ENCODE results near the gene GPATCH2.
A peak's percentile ranks its signal among the peaks of the same experiment; 100 is the strongest.
"Not testable (repeated sequence)": the region's sequence is repeated elsewhere in the genome, so short reads cannot be mapped to it uniquely, and the experiment has no call there.

Gene GPATCH2

GRCh38 chr1:217524787-217525520, 105.9 kb downstream of the GPATCH2 start:
- no peak for DNase-seq

DNA sequence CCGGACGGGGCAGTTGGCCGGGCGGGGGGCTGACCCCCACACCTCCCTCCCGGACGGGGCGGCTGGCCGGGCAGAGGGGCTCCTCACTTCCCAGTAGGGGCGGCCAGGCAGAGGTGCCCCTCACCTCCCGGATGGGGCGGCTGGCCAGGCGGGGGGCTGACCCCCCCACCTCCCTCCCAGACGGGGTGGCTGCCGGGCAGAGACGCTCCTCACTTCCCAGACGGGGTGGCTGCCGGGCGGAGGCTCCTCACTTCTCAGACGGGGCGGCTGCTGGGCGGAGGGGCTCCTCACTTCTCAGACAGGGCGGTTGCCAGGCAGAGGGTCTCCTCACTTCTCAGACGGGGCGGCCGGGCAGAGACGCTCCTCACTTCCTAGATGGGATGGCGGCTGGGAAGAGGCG, 107.0 kb downstream of the GPATCH2 start:
- DNase-seq: not testable (repeated sequence)

DNA sequence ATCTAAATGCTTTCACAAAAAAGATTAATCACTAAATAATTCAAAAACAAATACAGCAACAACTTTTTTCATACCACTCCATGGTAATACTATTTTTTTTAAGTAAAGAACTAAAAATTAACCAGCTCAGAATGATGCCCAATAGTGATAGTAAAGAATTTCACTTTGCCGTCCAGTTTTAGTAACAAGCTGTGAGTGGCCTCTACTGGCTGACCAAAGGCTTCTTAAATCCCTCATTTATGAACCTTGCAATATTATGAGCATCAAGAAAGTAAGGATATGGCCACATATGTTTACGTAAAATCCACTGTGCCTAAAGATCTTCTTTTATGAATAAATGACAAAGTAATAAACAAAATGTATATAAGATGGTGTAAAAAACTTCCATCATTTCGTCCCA, 108.6 kb downstream of the GPATCH2 start:
- DNase-seq: no peak

DNA sequence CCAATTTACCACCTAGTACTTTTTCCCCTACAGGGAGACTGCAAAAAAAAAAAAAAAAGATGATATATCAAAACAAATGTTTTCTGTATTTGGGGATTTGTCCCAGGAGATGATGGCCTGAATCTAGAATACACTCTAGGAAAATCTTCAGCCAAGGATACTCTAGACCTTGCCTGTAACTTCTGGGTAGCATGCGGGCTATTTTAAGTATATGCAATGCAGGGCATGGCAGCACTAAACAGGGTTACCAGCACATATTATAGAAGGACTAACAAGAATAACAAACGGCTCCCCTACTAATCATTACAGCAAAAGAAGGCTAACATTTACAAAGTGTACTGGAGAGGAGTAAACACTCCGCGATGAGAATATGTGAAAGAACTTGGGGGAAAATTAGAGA, 109.6 kb downstream of the GPATCH2 start:
- no peak for DNase-seq

- DNase-seq: no peak
Measured at GRCh38 chr1:217506878-217507277, 124.0 kb downstream of the GPATCH2 start.

GRCh38 chr1:217498209-217498608, 132.7 kb downstream of the GPATCH2 start:
- DNase-seq: no peak

DNA sequence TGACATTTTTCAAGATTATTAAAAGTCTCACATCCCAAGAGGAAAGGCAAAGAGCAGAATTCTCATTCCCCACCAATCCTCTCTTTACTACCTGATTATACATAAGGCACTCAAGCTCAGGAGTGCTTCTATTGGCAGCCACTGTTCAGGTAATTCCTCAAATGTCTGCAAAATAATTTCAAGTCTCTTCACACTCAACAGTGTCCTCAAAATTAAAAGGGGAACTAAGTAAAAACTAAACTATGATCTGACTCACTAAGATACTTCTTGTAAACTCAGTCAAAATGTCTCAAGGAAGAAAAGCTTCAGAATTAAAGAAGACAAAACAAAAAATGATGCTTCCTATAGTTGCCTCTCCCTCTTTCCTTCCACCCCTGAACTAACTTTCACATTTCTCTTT, 135.6 kb downstream of the GPATCH2 start:
- peak in 2 of 3 donors; percentile 31 to 38 for DNase-seq

DNA sequence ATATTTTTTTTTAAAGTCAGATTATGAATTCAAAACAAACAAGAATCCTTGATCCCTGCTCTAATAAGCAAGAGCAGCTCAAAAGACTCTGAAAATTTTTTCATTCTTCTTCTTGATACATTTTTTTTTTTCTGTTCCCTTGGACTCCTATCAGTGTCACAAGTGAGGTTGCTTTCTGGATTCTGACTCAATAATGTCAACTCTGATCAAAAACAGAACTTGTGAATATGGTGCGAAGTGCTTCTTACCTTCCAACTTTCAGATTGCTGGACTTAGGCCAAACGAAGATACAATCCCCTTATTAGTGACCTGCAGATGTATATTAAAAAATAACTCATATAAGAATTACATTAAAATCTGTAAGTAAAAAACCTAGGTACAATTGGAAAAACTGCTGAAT, 136.1 kb downstream of the GPATCH2 start:
- no peak for DNase-seq

DNA sequence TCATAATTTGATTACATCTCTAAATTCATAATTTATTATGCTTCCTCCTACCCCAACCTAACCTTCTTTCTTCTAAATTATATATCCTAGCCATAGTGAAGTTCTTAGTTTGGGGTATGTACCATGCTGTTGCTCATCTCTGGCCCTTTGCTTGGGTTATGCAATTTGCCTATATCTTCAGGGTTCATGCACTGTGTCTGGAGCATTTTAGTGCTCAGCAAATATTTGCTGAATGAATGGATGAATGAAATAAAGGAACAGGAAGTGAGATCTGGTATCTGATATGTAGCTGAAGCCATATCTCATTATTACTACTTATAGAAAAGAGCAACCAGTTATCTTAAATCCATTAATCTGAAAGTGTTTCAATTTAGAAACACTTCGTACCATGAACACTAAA, 137.6 kb downstream of the GPATCH2 start:
- DNase-seq: no peak

DNA sequence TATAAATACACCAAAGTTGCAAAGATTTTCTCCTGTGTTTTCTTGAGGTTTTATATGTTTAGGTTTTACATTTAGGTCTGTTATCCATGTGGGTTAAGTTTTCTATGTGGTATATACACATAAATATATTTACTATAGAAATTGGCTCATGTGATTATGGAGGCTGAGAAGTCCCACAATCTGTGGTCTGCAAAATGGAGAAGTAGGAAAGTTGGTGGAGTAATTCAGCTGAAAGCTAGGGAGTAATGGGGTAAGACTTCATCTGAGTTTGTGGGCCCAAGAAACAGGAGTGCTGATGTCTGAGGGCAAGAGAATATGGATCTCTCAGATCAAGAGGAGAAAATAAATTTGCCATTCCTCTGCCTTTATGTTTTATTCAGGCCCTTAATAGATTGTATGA, 146.0 kb downstream of the GPATCH2 start:
- peak; percentile 34 to 56 (median 41) for DNase-seq

DNA sequence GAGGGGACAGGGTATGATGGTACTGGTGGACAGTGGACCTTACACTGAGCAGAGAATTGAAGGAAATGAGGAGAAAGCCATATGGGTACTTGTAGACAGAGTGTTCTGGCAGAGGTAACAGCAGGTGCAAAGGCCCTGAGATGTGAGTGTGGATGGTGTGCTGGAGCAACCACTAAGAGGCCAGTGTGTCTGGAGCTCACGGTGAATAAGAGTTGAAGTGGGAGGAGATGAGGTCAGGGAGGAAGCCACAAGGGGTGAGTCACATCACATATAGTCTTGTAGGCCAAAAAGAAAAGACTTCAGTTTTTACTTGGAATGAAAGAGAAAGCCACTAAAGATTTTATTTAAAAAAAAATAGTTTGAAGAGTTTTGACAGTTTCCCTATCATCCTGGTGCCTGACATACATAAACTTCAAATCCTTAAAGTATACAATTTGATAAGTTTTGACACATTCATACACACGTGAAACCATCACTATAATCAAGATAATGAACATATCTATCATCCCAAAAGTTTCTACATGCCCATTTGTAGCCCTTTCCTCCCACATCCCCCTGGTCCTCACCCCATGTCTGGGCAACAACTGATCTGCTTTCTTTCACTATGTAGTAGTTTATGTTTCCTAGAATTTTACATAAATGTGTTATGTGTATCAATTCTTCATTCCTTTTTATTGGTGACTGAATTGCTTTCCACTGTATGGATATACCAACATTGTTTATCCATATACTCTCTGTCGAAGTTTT, 148.4 kb downstream of the GPATCH2 start:
- DNase-seq: peak; percentile 72 to 83 (median 78)

GRCh38 chr1:217478450-217478849, 152.4 kb downstream of the GPATCH2 start:
- no peak for DNase-seq

GRCh38 chr1:217472915-217473314, 158.0 kb downstream of the GPATCH2 start:
- DNase-seq: no peak

GRCh38 chr1:217471403-217471802, 159.5 kb downstream of the GPATCH2 start:
- no peak for DNase-seq

GRCh38 chr1:217469983-217470382, 160.9 kb downstream of the GPATCH2 start:
- no peak for DNase-seq

DNA sequence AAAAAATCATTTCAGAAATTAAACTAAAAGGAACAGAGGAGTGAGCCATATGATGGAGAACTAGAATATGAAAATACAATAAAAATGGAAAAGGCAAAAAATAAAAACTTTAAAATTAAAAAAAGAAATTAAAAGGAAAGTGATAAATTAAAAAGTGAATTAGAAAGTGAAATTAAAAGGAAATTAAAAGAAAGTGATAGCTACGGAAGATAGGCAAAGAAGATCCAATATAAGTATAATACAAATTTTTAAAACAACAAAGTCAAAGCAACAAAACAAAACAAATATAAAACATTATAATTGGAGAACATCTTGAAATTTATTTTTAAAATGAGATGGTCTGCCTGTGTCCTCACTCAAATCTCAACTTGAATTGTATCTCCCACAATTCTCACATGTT, 165.8 kb downstream of the GPATCH2 start:
- DNase-seq: no peak

- no peak for DNase-seq
Measured at GRCh38 chr1:217462666-217463065, 168.2 kb downstream of the GPATCH2 start.

- no peak for DNase-seq
Measured at GRCh38 chr1:217462159-217462558, 168.7 kb downstream of the GPATCH2 start.

DNA sequence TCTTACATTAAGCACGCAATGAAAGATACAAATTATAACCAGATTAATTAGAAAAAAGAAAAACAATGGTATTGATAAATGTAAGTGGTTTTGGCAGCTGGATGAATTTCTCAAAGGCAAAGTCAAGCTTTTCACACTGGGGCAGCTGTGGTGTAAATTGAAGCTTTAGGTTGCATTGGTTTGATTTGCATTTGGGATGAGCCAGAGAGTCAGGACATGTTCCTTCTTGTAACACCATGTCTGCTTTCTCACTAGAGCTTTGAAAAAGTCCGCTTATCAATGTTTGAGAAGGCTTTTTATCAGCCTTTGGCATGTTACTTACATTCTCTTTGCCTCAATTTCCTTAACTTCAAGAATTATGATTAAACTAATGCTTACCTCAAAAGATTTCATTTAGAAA, 173.9 kb downstream of the GPATCH2 start:
- DNase-seq: no peak

DNA sequence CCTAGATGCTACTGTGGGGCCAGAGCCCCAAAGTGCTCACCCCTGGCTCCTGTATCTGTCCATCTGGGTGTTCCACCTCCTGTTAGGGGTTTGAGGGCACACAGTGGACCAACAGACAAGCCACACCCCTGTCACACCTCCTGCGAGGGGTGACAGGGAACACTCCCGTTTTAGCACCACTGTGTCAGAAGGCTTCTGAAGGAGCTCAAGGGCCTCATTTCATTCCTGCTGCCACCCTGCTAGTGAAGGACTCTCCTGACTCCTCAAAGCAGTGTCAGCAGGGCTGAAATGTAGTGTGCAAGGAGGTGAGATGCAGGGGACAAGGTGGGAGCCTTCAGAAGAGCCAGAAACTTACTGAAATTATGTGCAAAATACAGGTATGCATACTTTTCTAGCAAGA, 174.6 kb downstream of the GPATCH2 start:
- no peak for DNase-seq

DNA sequence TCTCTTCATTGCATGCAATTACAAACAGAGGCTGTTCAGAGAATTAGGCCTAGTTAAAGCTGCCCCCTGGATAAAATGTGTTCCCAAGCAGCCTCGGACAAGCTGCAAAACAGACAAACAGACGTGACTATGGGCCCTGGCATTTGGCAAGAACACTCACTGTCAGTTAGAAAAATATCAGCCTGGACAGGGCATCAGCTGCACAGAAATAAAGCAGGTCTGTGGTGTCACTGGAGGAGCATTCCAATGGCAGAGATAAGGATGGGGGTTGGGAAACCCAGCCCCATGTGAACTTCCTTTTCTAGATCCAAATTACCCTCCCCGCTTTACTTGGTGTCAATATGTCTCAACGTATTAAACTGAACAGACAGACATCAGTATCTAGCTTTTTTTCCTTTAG, 177.1 kb downstream of the GPATCH2 start:
- no peak for DNase-seq

DNA sequence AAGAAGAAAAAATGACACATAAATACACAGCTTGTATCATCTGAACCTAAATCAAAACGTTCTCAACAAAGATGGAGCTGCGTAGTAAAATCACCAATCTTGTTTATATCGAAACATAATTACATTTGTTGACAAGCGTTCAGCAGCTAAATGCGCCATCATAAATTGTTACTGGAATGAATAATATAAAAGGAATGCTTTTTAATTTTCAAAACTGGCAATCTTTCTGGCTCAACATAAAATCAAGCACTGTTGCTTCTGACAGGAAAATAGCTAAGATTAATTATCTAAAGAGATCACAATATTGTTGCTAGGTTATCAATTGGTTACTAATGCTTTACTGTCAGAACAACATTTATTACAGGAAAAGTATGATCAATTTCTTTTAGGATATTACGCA, 181.5 kb downstream of the GPATCH2 start:
- no peak for DNase-seq

- no peak for DNase-seq
Measured at GRCh38 chr1:217443845-217444244, 187.0 kb downstream of the GPATCH2 start.

GRCh38 chr1:217437376-217437775, 193.5 kb downstream of the GPATCH2 start:
- no peak for DNase-seq

GRCh38 chr1:217435204-217435603, 195.7 kb downstream of the GPATCH2 start:
- DNase-seq: no peak

Measured in suppressor macrophage treated with lipopolysaccharide for 1 hour (primary cell).